Neural cell (in vitro differentiated cells): Measurements from ENCODE around the gene CD101.

Source experiments
- EZH2 ChIP-seq: fragments of 200-600, 300-800 bp; shearing (Covaris generic), sonication (generic); IDR thresholded peaks from 2 replicates; pipeline ENCODE4 v1.6.1; 2014; ENCODE audit warnings: antibody characterized with exemption, low read length, borderline replicate concordance, mild to moderate bottlenecking; ENCODE audit not compliant: insufficient read depth, poor library complexity, severe bottlenecking
- TF ChIP-seq, protein P1 (sequence below): fragments of 450-650 bp; IDR thresholded peaks from 2 replicates; pipeline ENCODE4 v1.5.1; 2014; ENCODE audit warnings: antibody characterized with exemption, mild to moderate bottlenecking, moderate library complexity; ENCODE audit not compliant: poor library complexity, severe bottlenecking

DNA sequence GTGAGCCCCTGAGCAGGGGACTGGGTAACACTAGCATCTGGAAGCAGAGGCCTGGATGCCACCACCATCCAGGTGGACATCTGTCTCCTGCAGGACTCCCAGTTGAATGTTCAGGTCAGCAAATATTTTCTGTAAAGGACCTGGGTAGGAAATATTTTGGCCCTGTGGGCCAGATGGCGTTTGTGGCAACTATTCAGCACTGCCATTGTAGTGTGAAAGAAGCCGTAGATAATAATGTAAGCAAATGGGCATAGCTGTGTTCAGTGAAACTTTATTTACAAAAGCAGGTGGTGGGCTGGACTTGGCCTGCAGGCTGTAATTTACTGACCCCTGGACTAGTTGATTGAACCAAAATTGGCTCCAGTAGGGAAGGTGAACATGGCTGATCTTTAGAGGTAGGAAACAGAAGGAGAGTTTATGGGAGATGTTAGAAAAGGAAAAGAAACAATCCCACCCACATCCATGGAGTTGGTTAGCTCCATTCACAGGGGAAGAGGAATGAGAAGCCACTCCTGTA, 20.0 kb upstream of the CD101 start:
- TF ChIP-seq, protein P1, sequence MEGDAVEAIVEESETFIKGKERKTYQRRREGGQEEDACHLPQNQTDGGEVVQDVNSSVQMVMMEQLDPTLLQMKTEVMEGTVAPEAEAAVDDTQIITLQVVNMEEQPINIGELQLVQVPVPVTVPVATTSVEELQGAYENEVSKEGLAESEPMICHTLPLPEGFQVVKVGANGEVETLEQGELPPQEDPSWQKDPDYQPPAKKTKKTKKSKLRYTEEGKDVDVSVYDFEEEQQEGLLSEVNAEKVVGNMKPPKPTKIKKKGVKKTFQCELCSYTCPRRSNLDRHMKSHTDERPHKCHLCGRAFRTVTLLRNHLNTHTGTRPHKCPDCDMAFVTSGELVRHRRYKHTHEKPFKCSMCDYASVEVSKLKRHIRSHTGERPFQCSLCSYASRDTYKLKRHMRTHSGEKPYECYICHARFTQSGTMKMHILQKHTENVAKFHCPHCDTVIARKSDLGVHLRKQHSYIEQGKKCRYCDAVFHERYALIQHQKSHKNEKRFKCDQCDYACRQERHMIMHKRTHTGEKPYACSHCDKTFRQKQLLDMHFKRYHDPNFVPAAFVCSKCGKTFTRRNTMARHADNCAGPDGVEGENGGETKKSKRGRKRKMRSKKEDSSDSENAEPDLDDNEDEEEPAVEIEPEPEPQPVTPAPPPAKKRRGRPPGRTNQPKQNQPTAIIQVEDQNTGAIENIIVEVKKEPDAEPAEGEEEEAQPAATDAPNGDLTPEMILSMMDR = no peak
- no peak for TF ChIP-seq EZH2
